GM21528 (cell line): ENCODE measurements around the gene BRINP3.
"Not testable (repeated sequence)": the region's sequence is repeated elsewhere in the genome, so short reads cannot be mapped to it uniquely, and the experiment has no call there.

Source experiments
- ATAC-seq: cut with Tn5 transposase; IDR thresholded peaks from one replicate; pipeline ENCODE4 v1.9.1; 2021; ENCODE audit warnings: mild to moderate bottlenecking, moderate library complexity; ENCODE audit not compliant: unreplicated experiment, low FRiP score

Gene BRINP3

DNA sequence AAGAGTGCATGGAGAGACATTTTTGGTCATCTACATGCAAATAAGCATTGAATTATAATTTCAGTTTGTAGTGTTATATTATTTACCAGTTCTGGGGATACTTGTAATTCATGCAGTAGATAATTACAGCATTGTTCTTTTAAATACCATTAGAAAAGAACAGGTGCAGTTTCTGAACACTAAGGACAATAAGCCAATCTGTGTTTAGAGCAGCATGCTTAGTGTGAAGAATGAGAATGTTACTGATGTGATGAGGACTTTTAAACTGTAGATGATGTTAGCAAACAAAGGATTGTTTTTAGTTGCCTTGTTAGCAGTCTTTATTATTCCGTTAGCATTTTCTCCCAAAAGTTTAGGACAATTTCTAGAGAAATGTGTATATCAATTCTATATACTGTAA, 348.3 kb downstream of the BRINP3 start:
- ATAC-seq: no peak

DNA sequence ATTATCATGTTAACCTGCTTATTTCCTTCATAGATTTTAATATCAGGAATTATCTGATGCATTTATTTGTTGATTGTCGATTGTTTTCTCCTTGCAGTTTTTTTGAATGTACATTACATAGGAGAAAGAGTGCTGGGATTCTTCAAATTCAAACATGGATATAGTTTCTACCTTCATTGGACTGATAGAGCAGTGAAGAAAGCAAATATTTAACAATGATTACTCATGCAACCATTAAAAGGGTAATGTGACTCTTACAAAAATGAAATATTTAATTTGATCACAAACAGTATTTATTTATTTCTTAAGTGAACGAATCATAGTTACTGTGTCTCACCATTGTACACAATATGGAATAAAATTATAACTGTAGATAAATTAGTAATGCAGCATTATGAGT, 350.9 kb downstream of the BRINP3 start:
- no peak for ATAC-seq

DNA sequence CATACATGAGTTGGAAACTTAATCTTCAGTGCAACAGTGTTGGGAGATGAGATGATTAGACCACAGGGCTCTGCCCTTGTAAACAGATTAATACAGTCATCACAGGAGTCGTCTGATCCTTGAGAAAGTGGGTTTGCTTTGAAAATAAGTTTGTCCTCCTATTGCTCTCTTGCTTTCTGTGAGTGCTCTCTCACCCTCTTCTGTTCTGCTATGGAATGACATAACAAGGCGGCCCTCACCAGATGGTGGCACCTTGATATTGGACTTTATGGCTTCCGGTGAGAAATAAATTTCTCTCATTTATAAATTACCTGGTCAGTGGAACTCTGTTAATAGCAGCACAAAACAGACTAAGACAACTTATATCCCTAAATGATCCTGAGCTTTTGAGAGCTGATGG, 353.6 kb downstream of the BRINP3 start:
- ATAC-seq: no peak

DNA sequence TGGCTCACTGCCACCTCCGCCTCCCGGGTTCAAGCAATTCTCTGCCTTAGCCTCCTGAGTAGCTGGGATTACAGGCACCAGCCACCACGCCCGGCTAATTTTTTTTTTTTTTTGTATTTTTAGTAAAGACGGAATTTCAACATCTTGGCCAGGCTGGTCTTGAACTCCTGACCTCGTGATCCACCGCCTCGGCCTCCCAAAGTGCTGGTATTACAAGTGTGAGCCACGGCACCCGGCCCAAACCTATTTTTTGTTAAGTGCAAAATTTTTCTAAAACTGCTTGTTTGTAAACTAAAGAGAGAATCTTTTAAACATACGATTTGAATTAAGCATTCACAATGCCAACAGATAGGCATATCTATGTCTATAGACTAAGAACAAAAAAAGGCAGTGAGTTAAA, 357.1 kb downstream of the BRINP3 start:
- not testable (repeated sequence) for ATAC-seq

DNA sequence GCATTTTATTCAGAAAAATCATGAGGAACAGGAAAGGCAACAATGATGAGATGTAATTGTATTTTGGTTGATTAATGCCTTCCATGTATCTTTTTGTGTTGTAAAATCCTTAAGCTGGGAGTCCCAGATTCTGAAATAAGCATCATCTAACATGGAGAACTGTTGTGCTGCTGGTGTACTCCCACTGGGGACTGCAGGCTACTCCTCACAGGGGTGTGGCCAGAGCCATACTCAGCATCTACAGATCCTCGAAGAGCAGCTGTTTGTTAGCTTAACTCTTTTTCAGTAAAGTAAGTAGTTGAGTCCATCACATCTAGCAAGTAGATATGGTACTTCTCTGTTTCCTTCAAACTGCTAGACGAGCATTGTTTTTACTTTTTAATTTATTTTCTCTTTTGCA, 358.0 kb downstream of the BRINP3 start:
- no peak for ATAC-seq

DNA sequence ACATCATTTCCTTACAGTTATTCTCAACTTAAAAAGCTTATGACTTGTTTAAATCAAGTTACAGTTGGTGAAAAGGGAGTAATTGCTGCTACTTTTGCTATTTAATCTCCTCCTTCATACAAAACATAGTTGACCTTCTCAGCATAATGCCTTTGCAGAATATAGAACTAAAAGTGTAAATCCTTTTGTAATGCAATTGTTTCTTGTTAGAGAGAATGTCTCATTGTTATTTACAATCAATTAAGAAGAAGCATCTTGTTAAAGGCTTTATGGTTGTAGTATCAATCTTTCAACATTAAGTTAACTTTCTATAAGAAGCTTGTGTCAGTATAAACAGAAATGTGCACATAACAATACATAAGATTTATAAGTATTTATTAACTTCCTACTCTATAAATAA, 360.7 kb downstream of the BRINP3 start:
- ATAC-seq: no peak

DNA sequence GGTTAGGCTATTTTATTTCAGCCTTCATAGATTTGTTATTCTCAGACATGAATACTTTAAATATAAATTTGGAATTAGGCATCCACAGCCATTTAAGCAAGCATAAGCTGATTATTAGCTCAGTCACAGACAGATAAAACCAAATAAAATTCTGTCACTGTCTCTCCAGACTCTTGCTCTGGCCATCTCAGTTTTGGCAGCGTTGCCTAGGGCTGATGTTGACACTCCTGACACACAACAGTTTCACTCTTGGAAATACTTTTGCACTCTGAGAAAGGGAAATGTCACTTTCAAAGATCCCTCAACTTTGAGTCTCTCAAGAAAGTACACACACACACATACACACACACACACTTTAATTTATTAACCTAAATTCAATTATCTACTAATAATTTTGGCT, 372.7 kb downstream of the BRINP3 start:
- no peak for ATAC-seq

DNA sequence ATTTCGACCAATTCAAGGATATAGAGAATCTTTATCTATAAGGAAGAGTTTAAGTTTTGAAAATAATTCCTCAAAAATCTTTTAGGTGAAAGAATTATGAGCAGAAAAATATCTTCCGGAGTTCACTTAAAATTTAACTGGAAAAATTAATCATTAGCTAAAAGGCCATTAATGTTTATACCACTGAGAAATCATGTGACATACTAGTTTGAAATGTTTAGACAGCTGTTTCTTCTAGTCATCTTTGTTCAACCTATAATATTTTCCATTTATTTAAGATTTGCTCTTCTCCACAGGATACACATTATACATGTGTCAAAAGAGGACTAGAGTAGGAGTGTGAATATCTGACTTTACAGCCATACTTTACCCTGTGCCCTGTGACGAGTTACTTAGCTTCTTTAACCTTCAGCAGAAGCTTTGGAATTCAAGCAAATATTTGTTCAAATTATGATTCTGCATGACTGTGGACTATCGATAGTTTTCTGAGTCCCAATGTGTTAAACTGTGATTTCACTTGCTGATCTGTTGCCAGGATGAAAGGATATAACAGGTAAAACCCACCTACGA, 374.8 kb downstream of the BRINP3 start:
- no peak for ATAC-seq

DNA sequence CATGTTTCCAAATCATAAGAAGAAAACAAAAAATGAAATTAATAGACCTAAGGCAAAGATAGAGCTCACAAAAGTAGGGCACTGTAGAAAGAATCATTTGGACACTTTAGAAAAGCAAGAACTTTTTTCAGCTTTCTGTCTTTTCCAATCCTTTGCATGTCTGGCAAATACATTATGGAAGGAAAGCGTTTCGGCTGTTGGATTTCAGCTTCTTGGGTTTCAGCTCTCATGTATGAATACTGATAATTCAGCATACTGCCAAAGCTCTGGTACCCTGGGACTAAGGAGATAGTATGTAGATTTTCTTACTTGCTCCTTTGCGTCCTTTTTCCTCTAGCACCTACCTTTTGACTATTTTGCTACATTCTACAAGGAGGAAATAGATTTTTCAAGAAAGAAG, 375.9 kb downstream of the BRINP3 start:
- ATAC-seq: no peak

DNA sequence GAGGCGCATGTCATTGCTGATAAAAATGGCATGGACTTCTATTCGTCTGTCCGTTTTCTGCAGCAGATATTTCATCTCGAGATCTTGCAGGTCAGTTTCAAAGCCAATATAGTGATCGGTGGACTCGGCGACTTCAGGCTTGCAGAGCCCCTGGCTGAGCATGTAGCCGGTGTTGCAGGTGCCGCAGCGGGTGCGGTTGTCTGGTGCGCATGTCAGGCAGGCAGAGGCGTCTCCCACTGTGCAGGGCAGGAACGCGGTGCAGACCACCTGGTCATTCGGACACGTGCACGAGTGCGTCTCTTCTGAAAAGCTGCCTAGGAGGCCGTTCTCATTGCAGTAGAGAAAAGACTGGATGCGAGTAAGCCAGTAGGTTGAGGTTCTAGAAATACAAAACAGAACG, 378.9 kb downstream of the BRINP3 start:
- no peak for ATAC-seq

DNA sequence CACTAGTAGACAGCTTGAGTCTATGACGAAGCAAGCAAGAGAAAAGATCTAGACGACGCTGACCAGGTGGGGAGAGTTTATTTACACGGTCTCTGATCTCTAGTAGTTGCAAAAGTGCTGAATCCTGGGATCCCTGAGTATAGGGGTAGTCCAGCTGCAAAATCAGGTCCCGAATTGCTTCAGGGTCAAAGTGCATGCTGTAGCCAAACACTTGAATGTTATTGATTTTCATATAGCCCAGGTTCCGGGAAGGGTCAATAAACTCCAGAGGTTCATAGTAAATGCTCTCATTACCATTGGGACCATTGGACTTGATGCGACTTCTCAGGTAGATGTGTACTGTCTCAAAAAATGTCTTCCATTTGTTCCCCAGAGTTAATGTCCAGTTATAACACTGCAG, 379.6 kb downstream of the BRINP3 start:
- no peak for ATAC-seq

DNA sequence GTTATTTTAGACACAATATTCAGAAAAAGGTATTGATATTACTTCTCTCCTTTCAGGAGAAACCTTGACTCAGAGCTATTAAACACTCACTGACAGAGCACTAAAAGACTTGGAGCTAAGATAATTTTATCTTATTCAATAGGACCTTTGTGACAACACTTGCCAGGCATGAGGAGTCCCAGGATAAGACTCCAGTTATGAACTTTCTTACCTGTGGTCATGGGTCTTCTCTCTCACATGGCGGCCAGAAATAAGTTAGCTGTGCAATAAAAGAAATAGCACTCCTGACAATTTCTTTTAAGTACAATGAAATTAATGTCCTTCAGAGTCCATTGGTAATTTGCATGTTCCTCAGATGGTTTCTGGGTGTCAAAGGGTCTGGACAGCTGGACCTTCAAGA, 382.1 kb downstream of the BRINP3 start:
- ATAC-seq: no peak

DNA sequence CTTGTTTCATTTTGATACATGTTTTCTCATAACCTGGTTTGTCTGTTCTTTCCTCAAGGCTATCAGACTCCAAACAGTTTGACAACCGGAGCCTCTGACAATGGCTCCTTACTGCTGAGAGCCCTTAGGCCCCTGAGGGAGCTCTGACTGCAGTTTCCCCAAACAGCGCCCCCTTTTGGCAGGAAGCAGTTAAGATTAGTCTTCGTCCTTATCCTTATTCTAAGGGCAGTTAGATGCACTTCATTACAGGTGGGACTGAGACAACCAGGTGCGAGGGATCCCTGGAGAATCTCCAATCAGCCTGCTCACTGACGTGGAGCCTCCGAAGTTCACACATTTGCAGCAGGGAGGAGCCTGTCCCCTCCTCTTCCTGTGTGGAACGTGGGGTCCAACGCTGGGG, 393.1 kb downstream of the BRINP3 start:
- ATAC-seq: no peak

DNA sequence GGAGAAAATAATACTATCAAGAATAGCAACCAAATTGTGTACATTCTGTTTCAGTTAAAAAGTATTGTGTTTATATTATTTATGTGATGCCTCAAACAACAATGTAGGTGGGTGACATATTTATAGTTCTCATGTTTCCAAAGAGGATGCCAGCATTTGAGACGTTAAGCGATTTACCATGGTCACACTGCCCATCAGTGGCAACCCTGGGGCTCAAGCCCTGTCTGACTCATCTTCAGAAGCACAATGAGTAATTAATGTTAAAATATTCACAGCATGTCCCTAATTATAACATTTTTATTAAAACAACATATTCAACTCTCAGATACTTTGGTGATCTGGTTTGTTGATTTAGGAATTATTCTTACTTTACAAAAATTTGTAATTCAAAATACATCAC, 409.4 kb downstream of the BRINP3 start:
- ATAC-seq: no peak

DNA sequence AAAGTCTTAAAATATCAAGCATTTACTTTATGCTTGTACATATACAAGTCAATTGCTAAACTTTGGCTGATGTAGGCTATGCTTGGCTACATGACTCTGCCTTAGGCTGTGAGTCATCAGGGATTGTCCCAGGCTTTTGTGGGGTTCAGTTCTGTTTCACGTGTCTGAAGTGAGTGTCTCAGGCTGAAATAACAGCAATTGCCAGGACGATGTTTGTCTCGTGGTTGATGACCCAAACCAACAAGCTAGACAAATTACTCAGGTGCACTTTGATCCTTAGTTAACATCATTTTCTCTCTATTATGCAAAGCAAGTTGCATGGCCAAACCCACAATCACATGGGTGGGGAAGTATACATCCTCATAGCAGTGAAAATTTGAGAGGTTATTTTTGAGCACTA, 410.1 kb downstream of the BRINP3 start:
- no peak for ATAC-seq

DNA sequence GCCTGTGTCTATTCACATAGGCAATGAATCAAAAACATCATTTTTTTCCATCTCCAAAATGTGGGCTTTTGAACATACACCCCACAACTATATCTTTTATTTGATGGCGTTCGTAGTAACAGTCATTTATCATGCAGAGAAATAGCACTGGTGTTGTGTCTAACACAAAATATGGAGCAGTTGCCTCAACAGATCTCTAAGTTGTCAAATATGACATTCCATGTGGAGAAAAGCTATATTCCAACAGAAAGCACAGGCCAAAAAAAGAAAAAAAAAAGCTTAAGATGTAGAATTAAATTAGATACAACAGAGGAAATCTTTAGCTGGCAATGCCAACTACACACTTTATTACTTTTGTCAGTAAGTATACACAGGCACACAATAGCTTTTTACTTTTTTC, 411.7 kb downstream of the BRINP3 start:
- no peak for ATAC-seq

DNA sequence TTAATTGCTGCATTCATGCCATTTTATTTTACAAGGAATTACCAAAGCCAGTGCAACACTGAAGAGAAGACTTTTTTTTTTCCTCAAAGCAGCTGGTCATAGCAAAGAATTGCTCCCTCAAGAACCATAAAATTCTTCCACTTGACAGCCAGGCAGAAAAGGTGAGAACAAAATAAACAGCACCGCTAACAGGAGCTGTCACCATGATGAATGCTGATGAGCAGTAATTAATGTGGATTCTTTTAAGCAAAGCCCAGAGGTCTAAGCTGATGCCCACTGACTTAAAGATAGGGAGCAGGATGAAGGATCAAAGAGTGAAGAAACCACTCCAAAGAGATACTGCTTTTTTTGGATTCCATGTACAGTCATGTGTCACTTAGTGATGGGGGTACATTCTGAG, 428.4 kb downstream of the BRINP3 start:
- ATAC-seq: no peak
